B cell (primary cell): Measurements from ENCODE around the gene PDLIM4. TPM values are rescaled to one million over a fixed set of nuclear protein-coding genes. Genes with fewer than 3 reads are reported as not detected.

ENCODE experiments used
- ATAC-seq: fragments of 200-7000 bp; cut with Tn5 transposase; one replicate; pipeline ENCODE4 v1.10.0; 2021; ENCODE audit warnings: low read depth, mild to moderate bottlenecking, moderate number of reproducible peaks, moderate library complexity
- CTCF ChIA-PET: fragments of 350-600 bp; sonication (Branson Sonifier 250); formaldehyde crosslinking; loops from one replicate; lab custom pipeline; 2021; ENCODE audit warnings: antibody characterized with exemption, inconsistent platforms; lab: Charles Lee
- POLR2A ChIA-PET: fragments of 350-600 bp; sonication (Branson Sonifier 250); formaldehyde crosslinking; loops from one replicate; lab custom pipeline; 2021; ENCODE audit warnings: antibody characterized with exemption; lab: Charles Lee
- DNase-seq: peaks from one replicate; pipeline ENCODE4 v3.0.0; 2013
- H2AFZ ChIP-seq: 2 replicates; pipeline ENCODE4 v1.6.1; 2012; ENCODE audit warnings: mild to moderate bottlenecking, low read depth, low read length; ENCODE audit not compliant: insufficient read depth, poor library complexity, severe bottlenecking
- H3K27ac ChIP-seq, 2 donors: 1 replicate in 1 of 2; 2 replicates in 1 of 2; pipeline ENCODE4 v1.5.1; 2012 to 2013; ENCODE audit warnings: low read length in 2 of 2, mild to moderate bottlenecking in 2 of 2, moderate library complexity in 1 of 2
- H3K27me3 ChIP-seq, 4 experiments: fragments of 200-600 bp in 1 of 4; sonication (generic) in 1 of 4; replicated peaks in 1 of 4; 1 replicate in 2 of 4; 2 replicates in 2 of 4; pipeline versions ENCODE4 v1.6.1 to v1.7.0; 2013 to 2016; ENCODE audit warnings: low read length in 3 of 4, mild to moderate bottlenecking in 2 of 4, mixed read lengths in 1 of 4, moderate library complexity in 1 of 4; ENCODE audit not compliant: insufficient read depth in 4 of 4, control insufficient read depth in 3 of 4; ENCODE audit errors: control extremely low read depth in 1 of 4
- H3K36me3 ChIP-seq, 2 experiments: replicated peaks in 1 of 2; 1 replicate in 1 of 2; 2 replicates in 1 of 2; pipeline versions ENCODE4 v1.6.1 to v1.7.1; 2013; ENCODE audit warnings: low read length in 1 of 2; ENCODE audit not compliant: insufficient read depth in 2 of 2, control insufficient read depth in 1 of 2; ENCODE audit errors: control extremely low read depth in 1 of 2, extremely low read depth in 1 of 2
- H3K4me1 ChIP-seq, 2 donors: fragments of 200-600 bp in 1 of 2; sonication (generic) in 1 of 2; 1 replicate in 1 of 2; 2 replicates in 1 of 2; pipeline versions ENCODE4 v1.5.1 to v1.6.1; 2013 to 2017; ENCODE audit warnings: low read length in 2 of 2; ENCODE audit not compliant: control insufficient read depth in 2 of 2, insufficient read depth in 2 of 2
- H3K4me2 ChIP-seq: replicated peaks from 2 replicates; pipeline ENCODE3; 2012; ENCODE audit warnings: mild to moderate bottlenecking, low read depth, low read length; ENCODE audit not compliant: poor library complexity, severe bottlenecking
- H3K4me3 ChIP-seq, 5 experiments: fragments of 200-600 bp in 1 of 5; sonication (generic) in 1 of 5; 1 replicate in 3 of 5; 2 replicates in 2 of 5; pipeline versions ENCODE4 v1.5.1 to v1.7.0; 2011 to 2016; ENCODE audit warnings: low read length in 4 of 5, mild to moderate bottlenecking in 4 of 5, low read depth in 2 of 5, control low read depth in 1 of 5, moderate library complexity in 1 of 5; ENCODE audit not compliant: insufficient read depth in 1 of 5; ENCODE audit errors: control extremely low read depth in 1 of 5, extremely low read depth in 1 of 5
- H3K79me2 ChIP-seq: fragments of 200-600 bp; sonication (generic); one replicate; pipeline ENCODE4 v1.6.0; 2016; ENCODE audit warnings: low read length; ENCODE audit not compliant: control insufficient read depth, insufficient read depth
- H3K9ac ChIP-seq: fragments of 200-600 bp; sonication (generic); 2 replicates; pipeline ENCODE4 v1.6.1; 2017; ENCODE audit warnings: mild to moderate bottlenecking, low read length, moderate library complexity
- H3K9me3 ChIP-seq, 3 donors: one replicate each; pipeline versions ENCODE4 v1.6.1 to v1.7.1; 2013; ENCODE audit warnings: low read length in 2 of 3; ENCODE audit not compliant: control insufficient read depth in 2 of 3, insufficient read depth in 1 of 3; ENCODE audit errors: control extremely low read depth in 1 of 3
- H4K20me1 ChIP-seq: 2 replicates; pipeline ENCODE4 v1.6.0; 2012; ENCODE audit warnings: mild to moderate bottlenecking, low read length; ENCODE audit not compliant: insufficient read depth, control insufficient read depth, poor library complexity, severe bottlenecking
- H3K27ac Mint-ChIP-seq: one replicate; pipeline ENCODE4 v1.8.0; 2021; ENCODE audit warnings: mixed read lengths
- H3K27me3 Mint-ChIP-seq: one replicate; pipeline ENCODE4 v1.8.0; 2021; ENCODE audit warnings: mixed read lengths
- H3K4me1 Mint-ChIP-seq: one replicate; pipeline ENCODE4 v1.8.0; 2021; ENCODE audit warnings: mixed read lengths
- H3K4me3 Mint-ChIP-seq: one replicate; pipeline ENCODE4 v1.8.0; 2021; ENCODE audit warnings: mixed read lengths
- H3K9me3 Mint-ChIP-seq: one replicate; pipeline ENCODE4 v1.8.0; 2022; ENCODE audit warnings: mixed read lengths; ENCODE audit not compliant: insufficient read depth
- EZH2 ChIP-seq: IDR thresholded peaks from 2 replicates; pipeline ENCODE4 v1.6.1; 2012; ENCODE audit warnings: borderline replicate concordance, low read depth, mild to moderate bottlenecking, moderate library complexity, low read length; ENCODE audit not compliant: insufficient read depth, poor library complexity, severe bottlenecking
- WGBS: methylation state at CpG from one replicate; pipeline ENCODE4 v1.1.5; 2013; ENCODE audit warnings: missing lambda C conversion rate; ENCODE audit not compliant: insufficient coverage; 5-methylcytosine and 5-hydroxymethylcytosine counted together
- intact Hi-C: fragments of 100-400 bp; cut with micrococcal nuclease; formaldehyde crosslinking; loops from one replicate; pipeline ENCODE4 v1.10.0; 2022
- polyA plus RNA-seq: library from polyadenylated mRNA; depleted of rRNA; stranded (reverse); fragments of >200 nt; gene quantifications from 2 replicates; pipeline ENCODE4 v1.2.3, GENCODE V29; 2012
- total RNA-seq, 2 donors: library from RNA; stranded (reverse); fragments of 120-200 nt in 1 of 2; gene quantifications; 1 replicate in 1 of 2; 2 replicates in 1 of 2; pipeline versions ENCODE4 v1.2.3 to v1.2.4, GENCODE V29; 2013 to 2022
- TF ChIP-seq, protein P1 (sequence below): fragments of 200-600 bp; IDR thresholded peaks from one replicate; pipeline ENCODE4 v1.8.0; 2022; ENCODE audit warnings: antibody characterized with exemption, mild to moderate bottlenecking

The PDLIM4 gene
- total and polyA plus RNA-seq, 2 donors (not counting 1 experiment from before 2014, with no cell fraction given), result not detected

DNA sequence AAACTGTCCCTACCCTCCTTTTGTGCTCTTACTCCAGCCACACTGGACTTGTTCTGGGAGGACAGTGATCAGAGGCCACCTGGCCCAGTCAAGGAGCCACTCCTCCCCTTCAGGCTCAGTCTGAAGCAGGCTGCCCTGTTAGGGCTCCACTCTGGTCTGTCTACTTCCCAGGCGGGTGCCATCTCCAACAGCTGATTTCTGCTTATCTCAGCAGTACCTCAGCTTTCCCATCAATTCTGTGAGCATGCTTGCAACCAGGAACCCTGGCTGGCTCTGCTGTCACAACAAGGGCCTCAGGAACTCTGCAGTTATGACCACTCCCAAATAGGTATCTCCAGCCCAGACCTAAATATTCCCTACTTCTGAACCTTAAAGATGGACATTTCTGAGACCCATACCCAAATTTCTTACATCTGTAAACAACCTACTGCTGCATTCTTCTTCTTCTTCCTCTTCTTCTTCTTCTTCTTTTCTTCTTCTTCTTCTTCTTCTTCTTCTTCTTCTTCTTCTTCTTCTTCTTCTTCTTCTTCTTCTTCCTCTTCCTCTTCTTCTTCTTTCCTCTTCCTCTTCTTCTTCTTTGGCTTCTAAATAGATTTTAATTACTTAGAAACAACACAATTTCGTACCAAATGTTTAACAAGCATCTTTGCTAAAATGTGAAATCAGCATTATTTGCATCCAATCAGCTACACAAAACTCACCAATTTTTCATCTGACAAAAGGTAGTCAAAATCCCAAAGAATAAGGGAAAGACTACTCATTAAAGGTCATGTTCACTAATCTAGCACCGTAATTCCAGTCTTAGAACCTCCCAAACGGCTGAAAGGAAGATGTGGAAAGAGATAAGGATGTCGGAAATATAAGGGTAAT is 23.1 kb downstream of the PDLIM4 start:
- H3K4me2 ChIP-seq, result no peak overlapping the region
- no peaks in the 10 kb centered on the region for H3K9me3 Mint-ChIP-seq
- DNase-seq (no peak), ATAC-seq (no peak)
- no peaks in the 10 kb centered on the region for H3K27me3 Mint-ChIP-seq
- H3K27ac ChIP-seq, result no peak overlapping the region
- 100% methylated on average over 1 of the region's 5 CpGs for WGBS
- TF ChIP-seq EZH2, result no peak
- TF ChIP-seq, protein P1, sequence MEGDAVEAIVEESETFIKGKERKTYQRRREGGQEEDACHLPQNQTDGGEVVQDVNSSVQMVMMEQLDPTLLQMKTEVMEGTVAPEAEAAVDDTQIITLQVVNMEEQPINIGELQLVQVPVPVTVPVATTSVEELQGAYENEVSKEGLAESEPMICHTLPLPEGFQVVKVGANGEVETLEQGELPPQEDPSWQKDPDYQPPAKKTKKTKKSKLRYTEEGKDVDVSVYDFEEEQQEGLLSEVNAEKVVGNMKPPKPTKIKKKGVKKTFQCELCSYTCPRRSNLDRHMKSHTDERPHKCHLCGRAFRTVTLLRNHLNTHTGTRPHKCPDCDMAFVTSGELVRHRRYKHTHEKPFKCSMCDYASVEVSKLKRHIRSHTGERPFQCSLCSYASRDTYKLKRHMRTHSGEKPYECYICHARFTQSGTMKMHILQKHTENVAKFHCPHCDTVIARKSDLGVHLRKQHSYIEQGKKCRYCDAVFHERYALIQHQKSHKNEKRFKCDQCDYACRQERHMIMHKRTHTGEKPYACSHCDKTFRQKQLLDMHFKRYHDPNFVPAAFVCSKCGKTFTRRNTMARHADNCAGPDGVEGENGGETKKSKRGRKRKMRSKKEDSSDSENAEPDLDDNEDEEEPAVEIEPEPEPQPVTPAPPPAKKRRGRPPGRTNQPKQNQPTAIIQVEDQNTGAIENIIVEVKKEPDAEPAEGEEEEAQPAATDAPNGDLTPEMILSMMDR, result no peak
- H3K4me3 Mint-ChIP-seq, result no peak overlapping the region
- no peaks in the 10 kb centered on the region for H3K27me3 ChIP-seq
- H3K4me1 ChIP-seq, result no peaks in the 10 kb centered on the region
- no peaks in the 10 kb centered on the region for H3K4me1 Mint-ChIP-seq
- no peak overlapping the region for H3K9ac ChIP-seq
- H3K4me3 ChIP-seq, result no peak overlapping the region
- H3K36me3 ChIP-seq, result no peaks in the 10 kb centered on the region
- H3K79me2 ChIP-seq, result no peaks in the 10 kb centered on the region
- no peaks in the 10 kb centered on the region for H4K20me1 ChIP-seq
- intact Hi-C loops, result no loop called here
- no peak overlapping the region for H2AFZ ChIP-seq
- CTCF ChIA-PET, result interaction anchor here (1.1 to 1.3 kb wide), 2 partner anchors 8 to 11 kb away, joined by 3 read pairs; no protein-coding TSS in a partner anchor
- POLR2A ChIA-PET, result no interaction called here
- H3K9me3 ChIP-seq, result no peaks in the 10 kb centered on the region
- no peak overlapping the region for H3K27ac Mint-ChIP-seq
